Spleen (tissue), 11 donors: ENCODE data around the gene ST8SIA4. TPM values are rescaled to one million over a fixed set of nuclear protein-coding genes. Genes with fewer than 3 reads are reported as not detected.

Experiments used
- DNase-seq: peaks from one replicate; pipeline ENCODE4 v3.0.0-alpha.2; 2020
- H3K27ac ChIP-seq, 8 donors: fragments of 200-600 bp; sonication (generic) in 7 of 8; 1 replicate in 4 of 8; 2 replicates in 4 of 8; pipeline versions ENCODE4 v1.5.0 to v1.8.0; 2016 to 2021; ENCODE audit warnings: inconsistent platforms in 4 of 8, mild to moderate bottlenecking in 4 of 8, moderate library complexity in 1 of 8
- H3K27me3 ChIP-seq, 7 donors: fragments of 200-600 bp; sonication (generic) in 6 of 7; replicated peaks in 1 of 7; 1 replicate in 4 of 7; 2 replicates in 3 of 7; pipeline versions ENCODE4 v1.5.0 to v1.8.0; 2016 to 2021; ENCODE audit warnings: inconsistent platforms in 3 of 7, mild to moderate bottlenecking in 1 of 7
- H3K36me3 ChIP-seq, 6 donors: fragments of 200-600 bp; sonication (generic) in 5 of 6; 1 replicate in 4 of 6; 2 replicates in 2 of 6; pipeline versions ENCODE4 v1.5.0 to v1.8.0; 2016 to 2021; ENCODE audit warnings: inconsistent platforms in 2 of 6
- H3K4me1 ChIP-seq, 6 donors: fragments of 200-600 bp; sonication (generic) in 5 of 6; 1 replicate in 3 of 6; 2 replicates in 3 of 6; pipeline versions ENCODE4 v1.5.0 to v1.8.0; 2016 to 2021; ENCODE audit warnings: inconsistent platforms in 3 of 6
- H3K4me3 ChIP-seq, 8 donors: fragments of 200-600 bp; sonication (generic) in 7 of 8; 1 replicate in 4 of 8; 2 replicates in 4 of 8; pipeline versions ENCODE4 v1.5.0 to v1.8.0; 2016 to 2021; ENCODE audit warnings: inconsistent platforms in 4 of 8, mild to moderate bottlenecking in 4 of 8, moderate library complexity in 2 of 8
- H3K9me3 ChIP-seq, 8 donors: fragments of 200-600 bp; sonication (generic) in 7 of 8; 1 replicate in 4 of 8; 2 replicates in 4 of 8; pipeline versions ENCODE4 v1.5.0 to v1.8.0; 2016 to 2021; ENCODE audit warnings: inconsistent platforms in 4 of 8
- CTCF ChIP-seq, 11 experiments: fragments of 200-600 bp in 7 of 11; fragments of 450-650 bp in 4 of 11; sonication (generic) in 4 of 11; IDR thresholded peaks in 8 of 11; conservative IDR thresholded peaks in 3 of 11; 1 replicate in 7 of 11; 2 replicates in 4 of 11; pipeline versions ENCODE4 v1.4.0 to v1.8.0; 2016 to 2021; ENCODE audit warnings: antibody characterized with exemption in 11 of 11, inconsistent platforms in 4 of 11, mild to moderate bottlenecking in 1 of 11
- POLR2A ChIP-seq, 3 donors: fragments of 450-650 bp; IDR thresholded peaks; one replicate each; pipeline ENCODE4 v1.5.1; 2017; ENCODE audit warnings: antibody characterized with exemption in 3 of 3, mild to moderate bottlenecking in 1 of 3
- POLR2AphosphoS5 ChIP-seq, 3 donors: sonication (generic); formaldehyde crosslinking; IDR thresholded peaks; one replicate each; pipeline ENCODE4 v1.5.1; 2017; ENCODE audit warnings: antibody characterized with exemption in 3 of 3
- WGBS, 5 donors: extraction: QIAGEN DNeasy Blood & Tissue Kit in 3 of 5; methylation state at CpG; one replicate each; pipeline versions ENCODE4 v1.1.5 to v1.1.7; 2013 to 2018; 5-methylcytosine and 5-hydroxymethylcytosine counted together
- intact Hi-C: fragments of 100-400 bp; cut with DNase I; formaldehyde crosslinking; loops from one replicate; pipeline ENCODE4 v1.15.0; 2023; ENCODE audit warnings: low total_unique reads
- polyA plus RNA-seq, 3 donors: library from polyadenylated mRNA; stranded (reverse); fragments of 200-250 nt; gene quantifications; one replicate each; pipeline ENCODE4 v1.2.1, GENCODE V29; 2013
- total RNA-seq, 7 donors: library from RNA; depleted of rRNA in 3 of 7; stranded (reverse); fragments of >200 nt in 3 of 7; fragmentation: NEBNext Ultra II Directional in 4 of 7; extraction: Animal tissue kit (Norgen Biotek cat#: 25700) in 4 of 7; gene quantifications; one replicate each; pipeline versions ENCODE4 v1.1.0 to v1.2.1, GENCODE V29; 2016 to 2021
- donor health status: healthy with polysubstance abuse.
- donor health status: DM: no; HTN: no; CAD: no; lungs with moderate emphysema.
- donor health status: DM: no; HTN: no; CAD: no.
- donor health status: Bipolar disorder and iron deficiency.
- donor health status: healthy.
- donor health status: DM: no; HTN: no; CAD: no.
- donor health status: DM: yes; HTN: yes; CAD: no.

ST8SIA4 gene
- total and polyA plus RNA-seq, 10 donors = 6.5 to 56.1 (median 39.7) TPM

GRCh38 chr5:100792781-100793180, 110.3 kb downstream of the ST8SIA4 start:
- intact Hi-C loops = no loop called here
- DNase-seq = no peak
- H3K27ac ChIP-seq = no peak overlapping the region
- H3K9me3 ChIP-seq = peaks cover 0 to 24% (median 15%) of the 10 kb centered on the region in 8 donors
- peaks cover 0 to 14% (median 8%) of the 10 kb centered on the region in 6 donors for H3K4me1 ChIP-seq
- TF ChIP-seq CTCF (IDR thresholded peaks at IDR 0.05 in 8 of 11, conservative IDR thresholded peaks at IDR 0.05 in 3 of 11) (no peak), POLR2A (IDR thresholded peaks at IDR 0.05) (no peak), POLR2AphosphoS5 (IDR thresholded peaks at IDR 0.05) (no peak)
- WGBS, 5 donors = 73 to 88% (median 80%) methylated on average over 3 of the region's 3 CpGs
- H3K27me3 ChIP-seq = no peaks in the 10 kb centered on the region
- H3K36me3 ChIP-seq = no peaks in the 10 kb centered on the region
- no peak overlapping the region for H3K4me3 ChIP-seq

GRCh38 chr5:100791391-100791790, 111.7 kb downstream of the ST8SIA4 start:
- H3K9me3 ChIP-seq = peaks cover 0 to 24% (median 15%) of the 10 kb centered on the region in 8 donors
- H3K36me3 ChIP-seq = no peaks in the 10 kb centered on the region
- 93 to 100% (median 97%) methylated on average over 2 of the region's 2 CpGs for WGBS, 5 donors
- DNase-seq = no peak
- intact Hi-C loops = no loop called here
- no peak for TF ChIP-seq POLR2AphosphoS5 (IDR thresholded peaks at IDR 0.05)
- no peak for TF ChIP-seq POLR2A (IDR thresholded peaks at IDR 0.05)
- TF ChIP-seq CTCF (IDR thresholded peaks at IDR 0.05 in 8 of 11, conservative IDR thresholded peaks at IDR 0.05 in 3 of 11) = no peak
- no peak overlapping the region for H3K27ac ChIP-seq
- H3K4me1 ChIP-seq = peaks cover 0 to 14% (median 8%) of the 10 kb centered on the region in 6 donors
- no peaks in the 10 kb centered on the region for H3K27me3 ChIP-seq
- no peak overlapping the region for H3K4me3 ChIP-seq

GRCh38 chr5:100790951-100791350, 112.1 kb downstream of the ST8SIA4 start:
- H3K4me3 ChIP-seq = no peak overlapping the region
- intact Hi-C loops = no loop called here
- TF ChIP-seq POLR2A (IDR thresholded peaks at IDR 0.05) = no peak
- no peak for TF ChIP-seq CTCF (IDR thresholded peaks at IDR 0.05 in 8 of 11, conservative IDR thresholded peaks at IDR 0.05 in 3 of 11)
- no peak for TF ChIP-seq POLR2AphosphoS5 (IDR thresholded peaks at IDR 0.05)
- no peak overlapping the region for H3K27ac ChIP-seq
- WGBS, 5 donors = 89 to 99% (median 91%) methylated on average over 2 of the region's 2 CpGs
- no peak for DNase-seq
- peaks cover 0 to 14% (median 8%) of the 10 kb centered on the region in 6 donors for H3K4me1 ChIP-seq
- no peaks in the 10 kb centered on the region for H3K36me3 ChIP-seq
- H3K27me3 ChIP-seq = no peaks in the 10 kb centered on the region
- H3K9me3 ChIP-seq = peaks cover 0 to 24% (median 15%) of the 10 kb centered on the region in 8 donors

- TF ChIP-seq CTCF (IDR thresholded peaks at IDR 0.05 in 8 of 11, conservative IDR thresholded peaks at IDR 0.05 in 3 of 11) = peak in 1 of 11 experiments; percentile 16
- TF ChIP-seq POLR2A (IDR thresholded peaks at IDR 0.05) = no peak
- H3K9me3 ChIP-seq = peaks cover 0 to 26% (median 15%) of the 10 kb centered on the region in 8 donors
Measured at GRCh38 chr5:100790170-100790665, 112.9 kb downstream of the ST8SIA4 start.

More at GRCh38 chr5:100790170-100790665, 112.9 kb downstream of the ST8SIA4 start:
- intact Hi-C loops = no loop called here
- H3K36me3 ChIP-seq = no peaks in the 10 kb centered on the region
- DNase-seq = peak; percentile 58
- no peaks in the 10 kb centered on the region for H3K27me3 ChIP-seq
- H3K4me3 ChIP-seq = peak overlapping the region in 1 of 8 donors; percentile 12
- peaks cover 0 to 14% (median 8%) of the 10 kb centered on the region in 6 donors for H3K4me1 ChIP-seq
- H3K27ac ChIP-seq = peak overlapping the region in 1 of 8 donors; percentile 23
- 45 to 67% (median 62%) methylated on average over 4 of the region's 4 CpGs for WGBS, 5 donors
